NCI-H748 (cell line): ENCODE data around the gene HSPA12A.

Experiments
- DNase-seq: peaks from one replicate; lab custom pipeline; 2025; ENCODE audit not compliant: unreplicated experiment; lab: John Stamatoyannopoulos, UW

HSPA12A gene

GRCh38 chr10:116634126-116634975, 108.0 kb downstream of the HSPA12A start:
- no peak for DNase-seq

- DNase-seq = no peak
Observed at GRCh38 chr10:116633216-116633600, 109.2 kb downstream of the HSPA12A start.

- DNase-seq = no peak
Observed at GRCh38 chr10:116632596-116633215, 109.7 kb downstream of the HSPA12A start.

- no peak for DNase-seq
Observed at GRCh38 chr10:116631871-116632295, 110.5 kb downstream of the HSPA12A start.

GRCh38 chr10:116630020-116630419, 112.3 kb downstream of the HSPA12A start:
- DNase-seq = no peak

GRCh38 chr10:116629340-116629739, 113.0 kb downstream of the HSPA12A start:
- no peak for DNase-seq

- DNase-seq = no peak
Observed at GRCh38 chr10:116627386-116627933, 114.9 kb downstream of the HSPA12A start.

GRCh38 chr10:116626815-116627214, 115.6 kb downstream of the HSPA12A start:
- no peak for DNase-seq

- DNase-seq = no peak
Observed at GRCh38 chr10:116625845-116626244, 116.5 kb downstream of the HSPA12A start.

- no peak for DNase-seq
Observed at GRCh38 chr10:116621934-116622655, 120.3 kb downstream of the HSPA12A start.

GRCh38 chr10:116621476-116621875, 120.9 kb downstream of the HSPA12A start:
- no peak for DNase-seq
